Esophagus squamous epithelium (tissue), 4 donors: ENCODE measurements around the gene AKR1D1.

ENCODE experiments used
- CTCF ChIP-seq, 6 experiments: fragments of 450-650 bp in 4 of 6; fragments of 200-600 bp in 2 of 6; sonication (generic) in 2 of 6; IDR thresholded peaks; one replicate each; pipeline ENCODE4 v1.5.1; 2016 to 2019; ENCODE audit warnings: antibody characterized with exemption in 6 of 6, mild to moderate bottlenecking in 4 of 6, moderate library complexity in 4 of 6
- POLR2A ChIP-seq, 4 donors: fragments of 450-650 bp; IDR thresholded peaks; one replicate each; pipeline ENCODE4 v1.6.1; 2017; ENCODE audit warnings: antibody characterized with exemption in 4 of 4, mild to moderate bottlenecking in 4 of 4, moderate library complexity in 3 of 4

- TF ChIP-seq CTCF (IDR thresholded peaks at IDR 0.05) (no peak), POLR2A (IDR thresholded peaks at IDR 0.05) (no peak)
These were observed 81.4 kb downstream of the AKR1D1 start for GRCh38 chr7:138157702-138158101.
